Liver (tissue), 9 donors: ENCODE data around the gene SLC7A14. TPM values are rescaled to one million over a fixed set of nuclear protein-coding genes. Genes with fewer than 3 reads are reported as not detected.

Experiments
- DNase-seq: peaks from one replicate; pipeline ENCODE4 v3.0.0-alpha.2; 2017; ENCODE audit warnings: low spot score
- H3K27ac ChIP-seq, 2 donors: one replicate each; pipeline ENCODE4 v1.7.0; 2013; ENCODE audit warnings: inconsistent platforms in 2 of 2, low read length in 2 of 2, control low read depth in 1 of 2, low read depth in 1 of 2, mild to moderate bottlenecking in 1 of 2
- H3K27me3 ChIP-seq, 4 donors: one replicate each; pipeline versions ENCODE4 v1.6.1 to v1.7.0; 2013; ENCODE audit warnings: low read length in 3 of 4, inconsistent platforms in 1 of 4, mild to moderate bottlenecking in 1 of 4, moderate library complexity in 1 of 4; ENCODE audit not compliant: control insufficient read depth in 4 of 4, insufficient read depth in 4 of 4
- H3K36me3 ChIP-seq, 4 donors: one replicate each; pipeline versions ENCODE4 v1.6.1 to v1.7.0; 2013; ENCODE audit warnings: low read length in 3 of 4, mild to moderate bottlenecking in 3 of 4, low read depth in 1 of 4, moderate library complexity in 1 of 4; ENCODE audit not compliant: control insufficient read depth in 4 of 4, insufficient read depth in 3 of 4
- H3K4me1 ChIP-seq, 4 donors: one replicate each; pipeline versions ENCODE4 v1.6.1 to v1.7.0; 2013; ENCODE audit warnings: low read length in 3 of 4, mild to moderate bottlenecking in 3 of 4, moderate library complexity in 1 of 4; ENCODE audit not compliant: control insufficient read depth in 4 of 4, insufficient read depth in 4 of 4
- H3K4me3 ChIP-seq, 3 donors: one replicate each; pipeline versions ENCODE4 v1.6.1 to v1.7.0; 2013; ENCODE audit warnings: low read length in 3 of 3, control low read depth in 1 of 3, low read depth in 1 of 3, mild to moderate bottlenecking in 1 of 3
- H3K9ac ChIP-seq, 2 donors: one replicate each; pipeline ENCODE4 v1.7.0; 2013; ENCODE audit warnings: low read length in 2 of 2, mild to moderate bottlenecking in 2 of 2, moderate library complexity in 2 of 2, control low read depth in 1 of 2, low read depth in 1 of 2
- H3K9me3 ChIP-seq, 4 donors: one replicate each; pipeline versions ENCODE4 v1.6.1 to v1.7.0; 2013; ENCODE audit warnings: low read length in 3 of 4; ENCODE audit not compliant: control insufficient read depth in 4 of 4
- EGR1 ChIP-seq, 2 donors: IDR thresholded peaks; 2 replicates each; pipeline ENCODE4 v1.6.1; 2016 to 2018; ENCODE audit warnings: antibody characterized with exemption in 2 of 2, low read depth in 2 of 2
- FOXA1 ChIP-seq: IDR thresholded peaks from 2 replicates; pipeline ENCODE4 v1.6.1; 2016; ENCODE audit warnings: antibody characterized with exemption
- FOXA2 ChIP-seq: IDR thresholded peaks from 2 replicates; pipeline ENCODE4 v1.6.1; 2016; ENCODE audit warnings: antibody characterized with exemption
- GABPA ChIP-seq, 2 donors: IDR thresholded peaks in 1 of 2; conservative IDR thresholded peaks in 1 of 2; 2 replicates each; pipeline ENCODE4 v1.6.1; 2016; ENCODE audit warnings: antibody characterized with exemption in 2 of 2, mild to moderate bottlenecking in 1 of 2, moderate library complexity in 1 of 2
- HNF4A ChIP-seq, 2 donors: conservative IDR thresholded peaks; 2 replicates each; pipeline ENCODE4 v1.6.1; 2016; ENCODE audit warnings: antibody characterized with exemption in 2 of 2, mild to moderate bottlenecking in 2 of 2
- HNF4G ChIP-seq: IDR thresholded peaks from 2 replicates; pipeline ENCODE4 v1.6.1; 2016; ENCODE audit warnings: antibody characterized with exemption
- JUND ChIP-seq, 2 donors: IDR thresholded peaks; 2 replicates each; pipeline ENCODE4 v1.6.1; 2016; ENCODE audit warnings: antibody characterized with exemption in 2 of 2
- NR2F2 ChIP-seq: IDR thresholded peaks from 2 replicates; pipeline ENCODE4 v1.6.1; 2016; ENCODE audit warnings: antibody characterized with exemption
- RAD21 ChIP-seq, 2 donors: IDR thresholded peaks; 2 replicates each; pipeline ENCODE4 v1.6.1; 2016; ENCODE audit warnings: antibody characterized with exemption in 2 of 2, mild to moderate bottlenecking in 2 of 2
- RXRA ChIP-seq, 2 donors: IDR thresholded peaks; 2 replicates each; pipeline ENCODE4 v1.6.1; 2017 to 2018; ENCODE audit warnings: antibody characterized with exemption in 2 of 2, mild to moderate bottlenecking in 1 of 2
- SP1 ChIP-seq: IDR thresholded peaks from 2 replicates; pipeline ENCODE4 v1.6.1; 2018; ENCODE audit warnings: antibody characterized with exemption, mild to moderate bottlenecking
- TAF1 ChIP-seq: conservative IDR thresholded peaks from 2 replicates; pipeline ENCODE4 v1.6.1; 2016; ENCODE audit warnings: antibody characterized with exemption, mild to moderate bottlenecking
- YY1 ChIP-seq: IDR thresholded peaks from 2 replicates; pipeline ENCODE4 v1.6.1; 2016; ENCODE audit warnings: antibody characterized with exemption, mild to moderate bottlenecking
- WGBS: extraction: QIAGEN DNeasy Blood & Tissue Kit; methylation state at CpG from one replicate; pipeline ENCODE4 v1.1.7; 2013; 5-methylcytosine and 5-hydroxymethylcytosine counted together
- polyA plus RNA-seq, 2 donors: library from polyadenylated mRNA; stranded (reverse) in 1 of 2; unstranded in 1 of 2; fragments of 200-250 nt in 1 of 2; fragments of >200 nt in 1 of 2; fragmentation: Nextera tagmentation in 1 of 2; extraction: Ambion mirVana in 1 of 2; gene quantifications; one replicate each; pipeline versions ENCODE4 v1.2.1 to v1.2.3, GENCODE V29; 2013 to 2015
- total RNA-seq, 2 donors: library from RNA; depleted of rRNA; stranded (reverse); fragments of >200 nt; gene quantifications; one replicate each; pipeline ENCODE4 v1.2.3, GENCODE V29; 2014
- TF ChIP-seq, protein P1 (sequence below): IDR thresholded peaks from 2 replicates; pipeline ENCODE4 v1.6.1; 2016; ENCODE audit warnings: antibody characterized with exemption
- TF ChIP-seq, protein P2 (sequence below): IDR thresholded peaks from 2 replicates; pipeline ENCODE4 v1.6.1; 2016; ENCODE audit warnings: antibody characterized with exemption
- TF ChIP-seq, protein P3 (sequence below): IDR thresholded peaks from 2 replicates; pipeline ENCODE4 v1.6.1; 2016; ENCODE audit warnings: antibody characterized with exemption, mild to moderate bottlenecking
- TF ChIP-seq, protein P4 (sequence below): fragments of 150-350 bp; IDR thresholded peaks from 2 replicates; pipeline ENCODE4 v1.5.1; 2017; ENCODE audit warnings: improper control_type of control experiment, low read depth, low read length; ENCODE audit not compliant: missing input control
- donor health status: healthy.
- donor health status: healthy.
- donor health status: healthy.
- donor health status: healthy.
- donor health status: healthy.

The SLC7A14 gene
- total and polyA plus RNA-seq, 4 donors = under 0.01 to 0.01 (median under 0.01) TPM; not detected in 1

DNA sequence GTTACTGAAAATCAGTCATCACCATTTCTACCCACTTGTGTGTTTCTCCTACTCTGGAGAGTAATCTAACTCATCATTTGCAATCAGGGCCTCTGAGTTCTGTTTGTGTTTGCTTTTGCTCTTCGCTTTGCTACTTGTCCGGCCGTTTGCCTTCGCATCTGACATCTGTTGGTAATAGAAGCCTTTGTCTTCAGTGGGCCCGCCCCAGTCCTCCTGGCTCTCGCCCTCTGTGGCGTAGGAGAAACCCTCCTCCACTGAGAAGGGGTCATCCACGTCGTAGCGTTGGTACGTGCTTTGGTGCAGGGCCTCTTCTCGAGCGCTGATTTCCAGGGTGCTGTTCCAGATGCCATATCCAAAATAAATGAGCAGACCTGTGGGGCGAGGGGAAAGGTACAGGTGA is 118.9 kb downstream of the SLC7A14 start (continued):
- TF ChIP-seq, protein P1, sequence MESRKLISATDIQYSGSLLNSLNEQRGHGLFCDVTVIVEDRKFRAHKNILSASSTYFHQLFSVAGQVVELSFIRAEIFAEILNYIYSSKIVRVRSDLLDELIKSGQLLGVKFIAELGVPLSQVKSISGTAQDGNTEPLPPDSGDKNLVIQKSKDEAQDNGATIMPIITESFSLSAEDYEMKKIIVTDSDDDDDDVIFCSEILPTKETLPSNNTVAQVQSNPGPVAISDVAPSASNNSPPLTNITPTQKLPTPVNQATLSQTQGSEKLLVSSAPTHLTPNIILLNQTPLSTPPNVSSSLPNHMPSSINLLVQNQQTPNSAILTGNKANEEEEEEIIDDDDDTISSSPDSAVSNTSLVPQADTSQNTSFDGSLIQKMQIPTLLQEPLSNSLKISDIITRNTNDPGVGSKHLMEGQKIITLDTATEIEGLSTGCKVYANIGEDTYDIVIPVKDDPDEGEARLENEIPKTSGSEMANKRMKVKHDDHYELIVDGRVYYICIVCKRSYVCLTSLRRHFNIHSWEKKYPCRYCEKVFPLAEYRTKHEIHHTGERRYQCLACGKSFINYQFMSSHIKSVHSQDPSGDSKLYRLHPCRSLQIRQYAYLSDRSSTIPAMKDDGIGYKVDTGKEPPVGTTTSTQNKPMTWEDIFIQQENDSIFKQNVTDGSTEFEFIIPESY = no peak
- TF ChIP-seq NR2F2 (no peak), FOXA2 (no peak), SP1 (no peak), JUND (IDR thresholded peaks at IDR 0.05) (no peak), TAF1 (no peak), RAD21 (IDR thresholded peaks at IDR 0.05) (no peak), FOXA1 (no peak)
- TF ChIP-seq, protein P2, sequence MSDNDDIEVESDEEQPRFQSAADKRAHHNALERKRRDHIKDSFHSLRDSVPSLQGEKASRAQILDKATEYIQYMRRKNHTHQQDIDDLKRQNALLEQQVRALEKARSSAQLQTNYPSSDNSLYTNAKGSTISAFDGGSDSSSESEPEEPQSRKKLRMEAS = no peak

DNA sequence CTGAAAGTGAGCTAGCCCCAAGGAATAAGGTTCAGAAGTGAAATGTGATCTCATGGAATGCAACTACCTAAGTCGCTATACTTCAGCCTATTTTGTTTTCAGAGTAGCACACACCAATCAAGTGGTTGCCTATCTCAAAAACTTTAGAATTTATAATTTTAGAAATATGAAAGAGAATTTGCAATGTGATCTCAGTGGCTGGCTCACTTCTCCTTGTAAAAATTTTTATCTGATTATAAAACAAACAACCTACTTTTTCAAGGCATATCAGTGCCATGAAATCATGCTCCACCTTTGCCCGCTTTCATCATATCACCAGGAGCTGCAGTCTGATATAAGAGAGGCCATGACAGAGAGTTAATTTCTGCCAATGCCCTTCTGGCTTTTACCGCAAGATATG is 119.9 kb downstream of the SLC7A14 start:
- TF ChIP-seq, protein P1 = peak; percentile 25
- TF ChIP-seq HNF4A (conservative IDR thresholded peaks at IDR 0.05) (peak; percentile 12 to 56), HNF4G (no peak), SP1 (no peak), YY1 (peak; percentile 48), GABPA (IDR thresholded peaks at IDR 0.05 in 1 of 2, conservative IDR thresholded peaks at IDR 0.05 in 1 of 2) (no peak), FOXA2 (no peak), TAF1 (no peak), EGR1 (IDR thresholded peaks at IDR 0.05; ENCODE audit: low read depth in 2 of 2) (no peak), RXRA (IDR thresholded peaks at IDR 0.05) (peak in 1 of 2 donors; percentile 38), FOXA1 (no peak)
- TF ChIP-seq, protein P3, sequence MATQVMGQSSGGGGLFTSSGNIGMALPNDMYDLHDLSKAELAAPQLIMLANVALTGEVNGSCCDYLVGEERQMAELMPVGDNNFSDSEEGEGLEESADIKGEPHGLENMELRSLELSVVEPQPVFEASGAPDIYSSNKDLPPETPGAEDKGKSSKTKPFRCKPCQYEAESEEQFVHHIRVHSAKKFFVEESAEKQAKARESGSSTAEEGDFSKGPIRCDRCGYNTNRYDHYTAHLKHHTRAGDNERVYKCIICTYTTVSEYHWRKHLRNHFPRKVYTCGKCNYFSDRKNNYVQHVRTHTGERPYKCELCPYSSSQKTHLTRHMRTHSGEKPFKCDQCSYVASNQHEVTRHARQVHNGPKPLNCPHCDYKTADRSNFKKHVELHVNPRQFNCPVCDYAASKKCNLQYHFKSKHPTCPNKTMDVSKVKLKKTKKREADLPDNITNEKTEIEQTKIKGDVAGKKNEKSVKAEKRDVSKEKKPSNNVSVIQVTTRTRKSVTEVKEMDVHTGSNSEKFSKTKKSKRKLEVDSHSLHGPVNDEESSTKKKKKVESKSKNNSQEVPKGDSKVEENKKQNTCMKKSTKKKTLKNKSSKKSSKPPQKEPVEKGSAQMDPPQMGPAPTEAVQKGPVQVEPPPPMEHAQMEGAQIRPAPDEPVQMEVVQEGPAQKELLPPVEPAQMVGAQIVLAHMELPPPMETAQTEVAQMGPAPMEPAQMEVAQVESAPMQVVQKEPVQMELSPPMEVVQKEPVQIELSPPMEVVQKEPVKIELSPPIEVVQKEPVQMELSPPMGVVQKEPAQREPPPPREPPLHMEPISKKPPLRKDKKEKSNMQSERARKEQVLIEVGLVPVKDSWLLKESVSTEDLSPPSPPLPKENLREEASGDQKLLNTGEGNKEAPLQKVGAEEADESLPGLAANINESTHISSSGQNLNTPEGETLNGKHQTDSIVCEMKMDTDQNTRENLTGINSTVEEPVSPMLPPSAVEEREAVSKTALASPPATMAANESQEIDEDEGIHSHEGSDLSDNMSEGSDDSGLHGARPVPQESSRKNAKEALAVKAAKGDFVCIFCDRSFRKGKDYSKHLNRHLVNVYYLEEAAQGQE = peak; percentile 20
- TF ChIP-seq, protein P4, sequence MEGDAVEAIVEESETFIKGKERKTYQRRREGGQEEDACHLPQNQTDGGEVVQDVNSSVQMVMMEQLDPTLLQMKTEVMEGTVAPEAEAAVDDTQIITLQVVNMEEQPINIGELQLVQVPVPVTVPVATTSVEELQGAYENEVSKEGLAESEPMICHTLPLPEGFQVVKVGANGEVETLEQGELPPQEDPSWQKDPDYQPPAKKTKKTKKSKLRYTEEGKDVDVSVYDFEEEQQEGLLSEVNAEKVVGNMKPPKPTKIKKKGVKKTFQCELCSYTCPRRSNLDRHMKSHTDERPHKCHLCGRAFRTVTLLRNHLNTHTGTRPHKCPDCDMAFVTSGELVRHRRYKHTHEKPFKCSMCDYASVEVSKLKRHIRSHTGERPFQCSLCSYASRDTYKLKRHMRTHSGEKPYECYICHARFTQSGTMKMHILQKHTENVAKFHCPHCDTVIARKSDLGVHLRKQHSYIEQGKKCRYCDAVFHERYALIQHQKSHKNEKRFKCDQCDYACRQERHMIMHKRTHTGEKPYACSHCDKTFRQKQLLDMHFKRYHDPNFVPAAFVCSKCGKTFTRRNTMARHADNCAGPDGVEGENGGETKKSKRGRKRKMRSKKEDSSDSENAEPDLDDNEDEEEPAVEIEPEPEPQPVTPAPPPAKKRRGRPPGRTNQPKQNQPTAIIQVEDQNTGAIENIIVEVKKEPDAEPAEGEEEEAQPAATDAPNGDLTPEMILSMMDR = no peak
- TF ChIP-seq, protein P2 = no peak
- Histone ChIP-seq H3K36me3 (no peaks in the 10 kb centered on the region), H3K27ac (no peak overlapping the region), H3K4me3 (no peak overlapping the region), H3K27me3 (no peaks in the 10 kb centered on the region), H3K9me3 (no peaks in the 10 kb centered on the region), H3K4me1 (peaks cover 0 to 4% (median 0%) of the 10 kb centered on the region in 4 donors), H3K9ac (no peak overlapping the region)
- DNase-seq = no peak
- 55% methylated on average over 3 of the region's 3 CpGs for WGBS
